ENCODE results near the gene CNTNAP2.

Gene CNTNAP2

GRCh38 chr7:146492017-146492416 is 375.4 kb downstream of the CNTNAP2 start:
- H3K36me3 ChIP-seq = no peaks in the 10 kb centered on the region
- no peaks in the 10 kb centered on the region for H3K27me3 ChIP-seq
- H3K4me1 ChIP-seq = no peaks in the 10 kb centered on the region
- no peak for DNase-seq
- no peak overlapping the region for H3K4me3 ChIP-seq (ENCODE audit: low read depth, low read length)
- H3K9me3 ChIP-seq = no peaks in the 10 kb centered on the region
- TF ChIP-seq CTCF (IDR thresholded peaks at IDR 0.05; ENCODE audit: low read depth, low read length) = no peak

- H3K36me3 ChIP-seq = no peaks in the 10 kb centered on the region
- no peak for DNase-seq
- H3K4me1 ChIP-seq = no peaks in the 10 kb centered on the region
- TF ChIP-seq CTCF (IDR thresholded peaks at IDR 0.05; ENCODE audit: low read depth, low read length) = no peak
- H3K9me3 ChIP-seq = no peaks in the 10 kb centered on the region
- H3K27me3 ChIP-seq = no peaks in the 10 kb centered on the region
- H3K4me3 ChIP-seq (ENCODE audit: low read depth, low read length) = no peak overlapping the region
These were observed 378.5 kb downstream of the CNTNAP2 start for GRCh38 chr7:146494952-146495596.

GRCh38 chr7:146496657-146497056 is 380.1 kb downstream of the CNTNAP2 start:
- Histone ChIP-seq H3K36me3 (no peaks in the 10 kb centered on the region), H3K4me1 (no peaks in the 10 kb centered on the region), H3K9me3 (no peaks in the 10 kb centered on the region), H3K4me3 (ENCODE audit: low read depth, low read length) (no peak overlapping the region), H3K27me3 (no peaks in the 10 kb centered on the region)
- DNase-seq = no peak
- TF ChIP-seq CTCF (IDR thresholded peaks at IDR 0.05; ENCODE audit: low read depth, low read length) = no peak

- no peak for DNase-seq
- no peaks in the 10 kb centered on the region for H3K36me3 ChIP-seq
- TF ChIP-seq CTCF (IDR thresholded peaks at IDR 0.05; ENCODE audit: low read depth, low read length) = no peak
- no peaks in the 10 kb centered on the region for H3K4me1 ChIP-seq
- no peak overlapping the region for H3K4me3 ChIP-seq (ENCODE audit: low read depth, low read length)
- no peaks in the 10 kb centered on the region for H3K27me3 ChIP-seq
- no peaks in the 10 kb centered on the region for H3K9me3 ChIP-seq
These were observed 383.4 kb downstream of the CNTNAP2 start for GRCh38 chr7:146499970-146500369.

GRCh38 chr7:146503844-146504243 is 387.2 kb downstream of the CNTNAP2 start:
- TF ChIP-seq CTCF (IDR thresholded peaks at IDR 0.05; ENCODE audit: low read depth, low read length) = no peak
- no peaks in the 10 kb centered on the region for H3K27me3 ChIP-seq
- no peak for DNase-seq
- no peak overlapping the region for H3K4me3 ChIP-seq (ENCODE audit: low read depth, low read length)
- H3K9me3 ChIP-seq = 0 out of 2 replicates have a peak, but pooled peaks cover 2% of the 10 kb centered on the region
- H3K36me3 ChIP-seq = no peaks in the 10 kb centered on the region
- H3K4me1 ChIP-seq = no peaks in the 10 kb centered on the region

- DNase-seq = no peak
- Histone ChIP-seq H3K4me1 (no peaks in the 10 kb centered on the region), H3K9me3 (peaks cover 2% of the 10 kb centered on the region), H3K36me3 (no peaks in the 10 kb centered on the region), H3K4me3 (ENCODE audit: low read depth, low read length) (no peak overlapping the region), H3K27me3 (no peaks in the 10 kb centered on the region)
- no peak for TF ChIP-seq CTCF (IDR thresholded peaks at IDR 0.05; ENCODE audit: low read depth, low read length)
These were observed 393.6 kb downstream of the CNTNAP2 start for GRCh38 chr7:146510088-146510680.
